Measurements from ENCODE around the gene NT5DC3.

NT5DC3 gene

GRCh38 chr12:103780093-103780440, 61.0 kb downstream of the NT5DC3 start:
- no peak for DNase-seq

DNA sequence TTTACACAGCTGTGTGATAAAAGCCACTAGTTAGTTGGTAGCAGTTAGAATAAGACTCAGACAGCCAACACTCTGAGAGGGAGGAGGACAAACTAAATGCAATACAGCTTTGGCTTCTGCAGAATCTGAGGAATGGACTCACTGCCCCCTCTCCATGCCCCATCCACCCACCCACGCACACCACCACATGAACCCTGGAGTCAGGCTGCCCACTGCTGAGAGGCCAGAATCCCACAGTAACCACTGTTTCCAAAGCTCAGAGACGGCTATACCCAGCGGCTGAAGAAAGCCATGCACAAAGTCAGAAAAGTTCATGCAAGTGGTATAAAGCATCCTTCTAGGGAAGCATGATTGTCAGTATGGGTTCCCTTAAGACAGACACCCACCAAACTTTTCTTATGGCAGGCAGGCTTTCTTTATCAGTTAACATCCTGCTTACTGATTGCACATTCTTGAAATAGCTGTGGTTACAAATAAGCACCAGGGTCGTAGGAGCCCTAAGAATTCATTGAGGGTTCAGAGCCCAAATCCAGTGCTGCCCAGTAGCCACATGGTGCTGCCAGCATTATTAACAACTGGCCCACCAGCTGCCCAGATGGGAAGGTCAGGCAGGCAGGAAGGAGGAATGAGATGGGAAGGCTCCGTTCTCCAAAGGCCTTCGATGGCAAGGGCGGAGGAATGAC, 61.5 kb downstream of the NT5DC3 start:
- no peak for DNase-seq

- DNase-seq, result no peak
Observed at GRCh38 chr12:103778781-103779180, 62.3 kb downstream of the NT5DC3 start.

DNA sequence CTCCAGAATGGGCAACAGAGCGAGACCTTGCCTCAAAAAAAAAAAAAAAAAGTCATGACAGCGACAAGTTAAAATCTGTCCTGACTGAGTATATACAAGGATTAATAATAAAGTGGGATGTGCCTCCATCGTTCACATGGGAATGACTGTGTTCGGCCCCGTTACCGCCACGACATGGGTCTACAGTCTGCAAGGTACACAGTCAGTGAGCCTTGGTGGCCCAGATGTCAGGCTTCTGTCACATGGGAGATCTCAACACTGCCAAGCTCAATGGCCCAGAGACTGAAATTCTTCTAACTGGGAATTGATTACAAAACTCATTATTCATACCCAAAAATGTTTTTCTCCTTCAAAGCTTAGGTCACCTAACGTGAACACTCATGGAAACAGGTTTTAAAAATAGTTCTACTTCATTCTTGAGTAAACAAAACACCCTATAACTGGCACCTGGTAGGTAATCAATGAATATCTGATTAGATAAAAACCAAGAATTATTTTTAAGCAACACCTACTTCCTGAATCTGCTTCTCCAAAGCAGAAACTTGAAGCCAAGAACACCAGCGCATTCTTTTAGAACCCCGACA, 66.0 kb downstream of the NT5DC3 start:
- DNase-seq, result no peak

GRCh38 chr12:103773109-103773910, 67.7 kb downstream of the NT5DC3 start:
- no peak for DNase-seq

- no peak for DNase-seq
Observed at GRCh38 chr12:103772367-103773108, 68.5 kb downstream of the NT5DC3 start.

- DNase-seq, result peak; percentile 15
Observed at GRCh38 chr12:103771466-103771865, 69.6 kb downstream of the NT5DC3 start.

DNA sequence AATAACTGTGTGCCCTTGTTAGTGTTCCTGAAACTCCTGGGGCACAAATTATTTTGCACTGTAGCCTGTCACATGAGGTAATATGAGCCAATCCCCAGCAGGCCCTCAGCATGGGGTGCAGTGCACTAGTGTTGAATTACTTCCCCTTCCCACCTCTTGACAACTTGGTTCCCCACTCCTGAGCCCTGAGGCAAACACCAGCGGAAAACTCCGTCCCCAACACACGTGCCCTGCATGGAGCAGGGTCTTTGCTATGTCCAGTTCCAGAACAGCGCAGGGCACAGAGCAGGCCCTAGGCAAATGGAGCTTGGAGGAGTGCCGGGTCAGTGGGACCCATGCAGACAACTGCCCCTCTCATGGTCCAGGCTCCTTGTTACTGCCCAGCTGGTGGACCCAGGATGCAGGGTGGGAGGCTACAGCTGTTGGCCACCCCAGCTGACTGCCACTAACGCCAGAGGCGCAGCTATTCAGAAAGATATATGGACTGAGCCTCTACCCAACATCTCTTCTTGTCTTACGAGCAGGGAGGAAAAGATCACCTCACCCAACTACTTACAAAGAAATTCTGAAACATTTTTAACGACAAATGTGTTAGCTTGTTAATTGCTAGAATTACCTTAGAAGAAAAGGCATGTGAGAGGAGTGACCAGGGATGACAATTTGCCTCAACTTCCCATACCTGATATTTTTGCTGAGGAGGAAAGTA, 71.6 kb downstream of the NT5DC3 start:
- no peak for DNase-seq

GRCh38 chr12:103768467-103769123, 72.4 kb downstream of the NT5DC3 start:
- DNase-seq, result no peak

- no peak for DNase-seq
Observed at GRCh38 chr12:103766028-103766427, 75.0 kb downstream of the NT5DC3 start.

- DNase-seq, result no peak
Observed at GRCh38 chr12:103765322-103765721, 75.7 kb downstream of the NT5DC3 start.

DNA sequence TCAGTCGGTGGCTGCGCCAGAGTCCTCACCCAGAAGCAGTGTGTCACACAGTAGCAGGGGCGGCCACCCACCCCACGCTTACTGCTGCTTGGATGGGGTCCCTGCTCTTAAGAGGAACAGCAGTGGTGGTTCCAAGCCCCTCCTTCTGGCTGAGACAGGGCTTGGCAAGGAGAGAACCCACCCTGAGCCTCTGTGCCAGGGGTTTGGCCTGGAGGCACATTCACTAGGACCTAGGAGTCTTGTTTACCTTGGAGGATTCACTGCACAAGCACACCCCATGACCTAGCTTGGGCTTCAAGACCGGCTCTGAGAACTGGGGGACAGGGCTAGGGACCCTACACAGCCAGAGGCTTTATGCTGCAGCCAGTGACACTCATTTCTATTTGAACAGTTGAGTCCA, 78.6 kb downstream of the NT5DC3 start:
- no peak for DNase-seq

GRCh38 chr12:103758310-103759089, 82.5 kb downstream of the NT5DC3 start:
- DNase-seq, result no peak

DNA sequence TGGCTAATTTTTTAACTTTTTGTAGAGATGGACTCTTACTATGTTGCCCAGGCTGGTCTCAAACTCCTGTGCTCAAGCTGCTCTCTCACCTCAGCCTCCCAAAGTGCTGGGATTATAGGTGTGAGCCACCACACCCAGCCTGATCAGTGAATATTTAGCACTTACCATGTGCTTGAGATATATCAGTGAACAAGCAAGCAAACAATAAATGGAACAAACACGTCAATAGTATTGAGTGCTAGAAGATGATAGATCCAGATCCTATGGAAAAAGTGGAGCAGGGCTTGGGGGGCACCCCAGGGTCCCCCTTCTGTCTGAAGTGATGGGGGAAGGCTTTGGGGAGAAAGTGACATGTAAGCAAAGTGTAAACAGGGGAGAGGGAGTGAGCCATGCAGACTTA, 83.8 kb downstream of the NT5DC3 start:
- no peak for DNase-seq

DNA sequence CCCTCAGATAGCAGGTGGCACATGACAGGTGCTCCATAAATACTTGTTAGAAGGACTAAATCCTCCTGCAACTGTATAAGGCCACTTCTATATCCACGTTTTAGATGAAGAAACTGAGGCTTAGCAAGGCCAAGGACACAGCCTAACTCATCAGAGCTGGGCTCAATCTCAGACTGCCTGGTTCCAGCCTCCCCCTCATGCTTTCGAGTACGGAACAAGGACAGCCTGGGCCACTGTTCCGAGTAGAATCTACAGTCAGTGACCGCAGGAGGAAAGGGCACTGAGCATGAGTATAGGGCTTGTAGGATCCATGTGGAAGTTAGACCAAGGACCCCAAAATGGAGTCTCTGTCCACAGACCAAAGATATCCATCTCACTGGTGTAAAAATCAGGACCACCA, 84.6 kb downstream of the NT5DC3 start:
- DNase-seq, result no peak

DNA sequence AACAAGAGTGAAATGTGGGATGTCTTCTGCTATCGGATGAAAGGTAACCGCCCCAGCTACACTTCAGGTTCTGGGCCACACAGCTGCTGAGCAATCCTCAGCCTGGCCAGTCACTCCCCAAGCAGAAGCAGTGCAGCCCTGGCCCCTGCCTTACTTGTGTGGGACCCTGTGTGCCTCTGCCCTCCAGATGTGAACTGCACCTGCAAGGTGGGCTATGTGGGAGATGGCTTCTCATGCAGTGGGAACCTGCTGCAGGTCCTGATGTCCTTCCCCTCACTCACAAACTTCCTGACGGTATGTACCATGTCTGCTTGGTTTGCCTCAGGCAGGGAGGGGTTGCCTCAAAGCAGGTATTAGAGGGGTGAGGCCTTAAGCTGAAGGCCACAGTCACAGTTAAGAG, 85.6 kb downstream of the NT5DC3 start:
- DNase-seq, result no peak

DNA sequence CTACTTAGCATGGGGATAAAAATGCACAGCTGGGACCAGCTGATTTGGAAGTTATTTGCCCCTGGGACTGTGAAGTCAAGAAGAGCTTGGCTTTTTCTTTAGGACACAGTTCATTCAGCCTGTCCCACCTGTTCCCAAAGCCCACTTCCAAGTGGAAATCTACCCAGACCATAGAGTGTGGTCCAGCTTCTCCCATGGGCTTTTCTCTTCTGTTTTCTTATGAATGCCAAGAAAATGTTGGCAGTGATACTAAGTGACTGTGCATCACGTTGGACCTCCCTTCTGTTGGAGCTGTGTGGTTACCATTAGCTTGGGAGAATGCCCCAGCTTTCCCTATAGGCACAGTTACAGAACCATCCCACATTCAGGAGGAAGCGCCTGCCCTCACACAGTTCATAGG, 89.4 kb downstream of the NT5DC3 start:
- no peak for DNase-seq

GRCh38 chr12:103751171-103751570, 89.9 kb downstream of the NT5DC3 start:
- no peak for DNase-seq

DNA sequence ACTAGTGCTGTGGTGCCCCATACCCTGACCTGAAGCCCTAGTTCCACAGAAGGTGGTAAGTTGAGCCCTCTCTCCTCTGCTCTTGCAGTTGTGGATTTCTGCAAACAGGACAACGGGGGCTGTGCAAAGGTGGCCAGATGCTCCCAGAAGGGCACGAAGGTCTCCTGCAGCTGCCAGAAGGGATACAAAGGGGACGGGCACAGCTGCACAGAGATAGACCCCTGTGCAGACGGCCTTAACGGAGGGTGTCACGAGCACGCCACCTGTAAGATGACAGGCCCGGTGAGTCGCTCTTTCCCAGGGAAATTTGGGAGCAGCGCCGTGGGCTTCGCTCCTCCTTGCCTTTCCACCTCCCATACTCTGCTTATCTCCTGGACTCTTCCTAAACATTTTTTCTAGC, 92.2 kb downstream of the NT5DC3 start:
- DNase-seq, result no peak

- DNase-seq, result no peak
Observed at GRCh38 chr12:103748002-103748401, 93.0 kb downstream of the NT5DC3 start.

DNA sequence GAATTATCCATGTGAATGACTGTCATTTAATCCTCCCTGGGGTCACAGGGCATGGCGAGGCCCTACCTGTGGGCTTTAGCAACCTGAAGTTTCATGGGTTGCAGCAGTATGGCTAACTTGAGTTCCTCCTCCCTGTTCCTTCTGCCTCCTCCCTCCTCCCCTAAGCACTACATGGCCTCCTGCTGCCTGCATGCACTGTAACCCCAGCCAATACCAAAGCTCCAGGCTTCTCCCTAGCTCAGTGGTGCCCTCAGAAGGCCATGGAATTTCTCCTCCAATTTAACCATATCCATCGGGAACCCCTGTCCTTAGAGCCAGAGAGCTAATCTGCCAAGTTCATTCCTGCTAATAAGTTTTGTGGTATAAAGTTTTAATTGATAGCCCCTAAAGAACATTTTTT, 95.1 kb downstream of the NT5DC3 start:
- no peak for DNase-seq

DNA sequence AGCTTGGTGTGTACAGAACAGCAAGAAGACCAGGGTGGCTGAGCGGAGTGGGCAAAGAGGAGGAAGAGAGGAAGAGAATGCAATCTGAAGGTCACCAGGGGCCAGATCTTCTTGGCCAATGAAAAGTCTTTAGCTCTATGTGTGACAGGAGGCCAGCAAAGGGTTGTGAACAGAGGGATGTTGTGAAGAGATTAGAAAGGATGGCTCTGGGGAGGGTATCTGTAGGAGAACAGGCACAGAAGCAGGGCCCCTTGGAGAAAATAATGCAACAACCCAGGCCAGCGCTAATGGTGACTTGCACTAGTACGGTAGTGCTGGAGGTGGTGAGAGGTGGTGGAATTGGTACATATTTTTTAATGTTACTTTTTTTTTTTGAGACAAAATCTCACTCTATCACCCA, 97.2 kb downstream of the NT5DC3 start:
- no peak for DNase-seq
